ENCODE measurements around the gene CD84.
"Not testable (repeated sequence)": the region's sequence is repeated elsewhere in the genome, so short reads cannot be mapped to it uniquely, and the experiment has no call there.

The CD84 gene

GRCh38 chr1:160542303-160542945 is 36.9 kb downstream of the CD84 start:
- no peak for DNase-seq (ENCODE audit: low read depth, low spot score)

GRCh38 chr1:160541622-160542302 is 37.5 kb downstream of the CD84 start:
- DNase-seq (ENCODE audit: low read depth, low spot score), result no peak

- DNase-seq (ENCODE audit: low read depth, low spot score), result no peak
Measured at GRCh38 chr1:160540859-160541233, 38.5 kb downstream of the CD84 start.

GRCh38 chr1:160539990-160540858 is 39.1 kb downstream of the CD84 start:
- DNase-seq (ENCODE audit: low read depth, low spot score), result peak; percentile 61

GRCh38 chr1:160539684-160539989 is 39.7 kb downstream of the CD84 start:
- no peak for DNase-seq (ENCODE audit: low read depth, low spot score)

- no peak for DNase-seq (ENCODE audit: low read depth, low spot score)
Measured at GRCh38 chr1:160538985-160539651, 40.2 kb downstream of the CD84 start.

- no peak for DNase-seq (ENCODE audit: low read depth, low spot score)
Measured at GRCh38 chr1:160537714-160538665, 41.3 kb downstream of the CD84 start.

GRCh38 chr1:160534823-160535605 is 44.3 kb downstream of the CD84 start:
- DNase-seq (ENCODE audit: low read depth, low spot score), result no peak

- DNase-seq (ENCODE audit: low read depth, low spot score), result not testable (repeated sequence)
Measured at GRCh38 chr1:160532557-160532813, 46.8 kb downstream of the CD84 start.

- not testable (repeated sequence) for DNase-seq (ENCODE audit: low read depth, low spot score)
Measured at GRCh38 chr1:160531809-160532556, 47.3 kb downstream of the CD84 start.

- not testable (repeated sequence) for DNase-seq (ENCODE audit: low read depth, low spot score)
Measured at GRCh38 chr1:160529401-160529952, 49.8 kb downstream of the CD84 start.

- DNase-seq (ENCODE audit: low read depth, low spot score), result not testable (repeated sequence)
Measured at GRCh38 chr1:160523789-160524188, 55.5 kb downstream of the CD84 start.

GRCh38 chr1:160522622-160523345 is 56.5 kb downstream of the CD84 start, which contains the start of gene SLAMF6:
Gene SLAMF6, minus strand, starts transcription at chr1:160523255. Its CDS starts 63 bp downstream, at chr1:160523192.
- no peak for DNase-seq (ENCODE audit: low read depth, low spot score)

- no peak for DNase-seq (ENCODE audit: low read depth, low spot score)
Measured at GRCh38 chr1:160522136-160522535, 57.2 kb downstream of the CD84 start.

GRCh38 chr1:160521554-160521953 is 57.7 kb downstream of the CD84 start:
- no peak for DNase-seq (ENCODE audit: low read depth, low spot score)

- DNase-seq (ENCODE audit: low read depth, low spot score), result no peak
Measured at GRCh38 chr1:160520999-160521398, 58.3 kb downstream of the CD84 start.

GRCh38 chr1:160520582-160520981 is 58.7 kb downstream of the CD84 start:
- DNase-seq (ENCODE audit: low read depth, low spot score), result no peak

- DNase-seq (ENCODE audit: low read depth, low spot score), result no peak
Measured at GRCh38 chr1:160519642-160520435, 59.5 kb downstream of the CD84 start.

All from ELF-1 (cell line).